ENCODE data around the gene ADCYAP1R1. TPM values are rescaled to one million over a fixed set of nuclear protein-coding genes. Genes with fewer than 3 reads are reported as not detected.

ADCYAP1R1 gene
- total RNA-seq, 1 donor from 2014 or later = not detected

GRCh38 chr7:31017032-31017675 lies 35.0 kb upstream of the ADCYAP1R1 start:
- TF ChIP-seq, protein P1, sequence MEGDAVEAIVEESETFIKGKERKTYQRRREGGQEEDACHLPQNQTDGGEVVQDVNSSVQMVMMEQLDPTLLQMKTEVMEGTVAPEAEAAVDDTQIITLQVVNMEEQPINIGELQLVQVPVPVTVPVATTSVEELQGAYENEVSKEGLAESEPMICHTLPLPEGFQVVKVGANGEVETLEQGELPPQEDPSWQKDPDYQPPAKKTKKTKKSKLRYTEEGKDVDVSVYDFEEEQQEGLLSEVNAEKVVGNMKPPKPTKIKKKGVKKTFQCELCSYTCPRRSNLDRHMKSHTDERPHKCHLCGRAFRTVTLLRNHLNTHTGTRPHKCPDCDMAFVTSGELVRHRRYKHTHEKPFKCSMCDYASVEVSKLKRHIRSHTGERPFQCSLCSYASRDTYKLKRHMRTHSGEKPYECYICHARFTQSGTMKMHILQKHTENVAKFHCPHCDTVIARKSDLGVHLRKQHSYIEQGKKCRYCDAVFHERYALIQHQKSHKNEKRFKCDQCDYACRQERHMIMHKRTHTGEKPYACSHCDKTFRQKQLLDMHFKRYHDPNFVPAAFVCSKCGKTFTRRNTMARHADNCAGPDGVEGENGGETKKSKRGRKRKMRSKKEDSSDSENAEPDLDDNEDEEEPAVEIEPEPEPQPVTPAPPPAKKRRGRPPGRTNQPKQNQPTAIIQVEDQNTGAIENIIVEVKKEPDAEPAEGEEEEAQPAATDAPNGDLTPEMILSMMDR (conservative IDR thresholded peaks at IDR 0.05; ENCODE audit: low read depth, low read length) = no peak
- no peak for DNase-seq (ENCODE audit: low read depth)
- H3K4me3 ChIP-seq (ENCODE audit: low read depth, low read length) = no peak overlapping the region

DNA sequence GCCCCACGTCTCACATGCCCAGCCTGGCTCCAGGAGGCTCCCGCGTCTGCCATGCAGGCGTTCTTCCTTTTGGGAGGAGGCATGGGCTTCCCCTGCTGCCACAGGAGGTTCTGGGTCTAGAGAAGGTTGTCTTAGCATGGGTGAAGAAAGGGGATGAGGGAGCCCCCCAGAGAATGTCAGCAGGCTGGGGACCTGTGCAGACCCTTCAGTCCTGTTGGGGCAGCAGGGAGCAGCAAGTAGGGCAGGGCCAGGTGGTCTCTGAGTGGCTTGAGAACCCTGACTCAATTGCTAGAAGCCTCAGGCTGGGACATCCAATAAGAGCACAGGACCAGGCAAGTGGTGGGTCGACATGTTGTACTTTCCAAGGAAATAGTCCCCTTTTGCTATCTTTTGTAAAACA lies 34.4 kb upstream of the ADCYAP1R1 start:
- DNase-seq (ENCODE audit: low read depth) = no peak
- TF ChIP-seq, protein P1 (conservative IDR thresholded peaks at IDR 0.05; ENCODE audit: low read depth, low read length) = no peak
- H3K4me3 ChIP-seq (ENCODE audit: low read depth, low read length) = no peak overlapping the region

- no peak for DNase-seq (ENCODE audit: low read depth)
- H3K4me3 ChIP-seq (ENCODE audit: low read depth, low read length) = no peak overlapping the region
- TF ChIP-seq, protein P1 (conservative IDR thresholded peaks at IDR 0.05; ENCODE audit: low read depth, low read length) = no peak
Observed at GRCh38 chr7:31019509-31019908, 32.6 kb upstream of the ADCYAP1R1 start.

- no peak for DNase-seq (ENCODE audit: low read depth)
- TF ChIP-seq, protein P1 (conservative IDR thresholded peaks at IDR 0.05; ENCODE audit: low read depth, low read length) = no peak
- no peak overlapping the region for H3K4me3 ChIP-seq (ENCODE audit: low read depth, low read length)
Observed at GRCh38 chr7:31020161-31020560, 31.9 kb upstream of the ADCYAP1R1 start.

DNA sequence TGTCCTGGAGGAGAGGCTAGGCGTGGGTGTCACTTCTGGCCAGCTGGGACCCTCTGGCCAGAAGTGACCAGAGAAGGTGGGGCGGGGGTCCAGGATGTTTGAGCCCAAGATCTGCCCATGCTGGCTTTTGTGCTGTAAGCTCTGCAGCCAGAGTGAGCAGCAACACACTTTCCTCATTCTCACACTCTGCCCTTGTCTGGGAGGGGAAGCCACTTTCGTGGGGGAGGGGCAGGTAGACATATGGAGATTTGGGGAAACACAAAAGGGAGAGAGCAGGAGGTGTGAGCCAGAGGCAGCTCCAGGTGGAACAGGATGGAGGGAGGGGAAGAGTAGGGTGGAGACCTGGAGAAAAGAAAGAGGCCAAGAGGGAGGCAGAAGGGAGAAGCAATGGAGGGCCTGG lies 31.5 kb upstream of the ADCYAP1R1 start:
- TF ChIP-seq, protein P1 (conservative IDR thresholded peaks at IDR 0.05; ENCODE audit: low read depth, low read length) = no peak
- no peak for DNase-seq (ENCODE audit: low read depth)
- no peak overlapping the region for H3K4me3 ChIP-seq (ENCODE audit: low read depth, low read length)

DNA sequence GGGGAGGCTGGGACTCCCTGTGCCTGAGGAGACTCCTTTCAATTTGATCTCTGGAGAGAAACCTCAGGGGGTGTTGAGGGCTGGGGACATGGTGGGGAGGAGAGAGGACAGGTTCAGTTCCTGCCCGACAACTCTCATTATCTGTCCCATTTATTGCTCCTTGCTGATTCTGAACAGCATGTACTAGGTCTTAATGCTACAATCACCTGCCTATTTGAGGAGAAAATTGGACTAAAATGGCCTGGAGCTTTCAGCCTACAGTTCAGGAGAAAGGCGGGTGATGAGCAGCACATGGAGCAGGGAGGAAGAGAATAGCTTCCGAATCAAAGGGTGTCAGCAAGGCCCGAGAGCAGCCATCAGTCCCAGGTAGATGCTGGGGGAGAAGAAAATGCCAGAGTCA lies 30.0 kb upstream of the ADCYAP1R1 start:
- DNase-seq (ENCODE audit: low read depth) = no peak
- TF ChIP-seq, protein P1 (conservative IDR thresholded peaks at IDR 0.05; ENCODE audit: low read depth, low read length) = no peak
- H3K4me3 ChIP-seq (ENCODE audit: low read depth, low read length) = no peak overlapping the region

- no peak for DNase-seq (ENCODE audit: low read depth)
- no peak overlapping the region for H3K4me3 ChIP-seq (ENCODE audit: low read depth, low read length)
- TF ChIP-seq, protein P1 (conservative IDR thresholded peaks at IDR 0.05; ENCODE audit: low read depth, low read length) = no peak
Observed at GRCh38 chr7:31022726-31023125, 29.4 kb upstream of the ADCYAP1R1 start.

Measured in epithelial cell of proximal tubule (primary cell).